SU-DHL-6 (cell line): ENCODE data around the gene MAPKAPK3.

Source experiments
- H2AFZ ChIP-seq: fragments of 200-600 bp; sonication (generic); 2 replicates; pipeline ENCODE4 v1.6.1; 2014; ENCODE audit warnings: low read depth, mild to moderate bottlenecking, moderate library complexity, mixed read lengths, antibody characterized with exemption, low read length; ENCODE audit not compliant: severe bottlenecking
- H3F3A ChIP-seq: fragments of 200-600 bp; shearing (Covaris generic); 2 replicates; pipeline ENCODE4 v1.6.0; 2016; ENCODE audit warnings: antibody characterized with exemption, mild to moderate bottlenecking; ENCODE audit not compliant: insufficient read depth
- H3K27ac ChIP-seq: fragments of 200-600 bp; sonication (generic); 2 replicates; pipeline ENCODE4 v1.5.1; 2016; ENCODE audit warnings: low read depth, mild to moderate bottlenecking, low read length, moderate library complexity, mixed read lengths
- H3K27me3 ChIP-seq: fragments of 200-600 bp; sonication (generic), shearing (Covaris generic); 2 replicates; pipeline ENCODE4 v1.6.0; 2014; ENCODE audit warnings: mild to moderate bottlenecking, low read length
- H3K36me3 ChIP-seq: fragments of 200-600 bp; sonication (generic); 2 replicates; pipeline ENCODE4 v1.6.1; 2014; ENCODE audit warnings: mild to moderate bottlenecking, low read length, mixed read lengths
- H3K4me2 ChIP-seq: fragments of 300-600, 200-600 bp; shearing (Covaris generic), sonication (generic); 2 replicates; pipeline ENCODE4 v1.6.0; 2014; ENCODE audit warnings: low read length, low read depth, mild to moderate bottlenecking; ENCODE audit not compliant: poor library complexity, severe bottlenecking
- H3K4me3 ChIP-seq: fragments of 200-600 bp; sonication (generic); 2 replicates; pipeline ENCODE4 v1.5.1; 2014; ENCODE audit warnings: antibody characterized with exemption, low read length, mild to moderate bottlenecking, mixed read lengths; ENCODE audit not compliant: insufficient read depth, poor library complexity, severe bottlenecking
- H3K79me2 ChIP-seq: fragments of 200-600 bp; sonication (generic); 2 replicates; pipeline ENCODE4 v1.6.1; 2014; ENCODE audit warnings: mild to moderate bottlenecking, low read length, moderate library complexity; ENCODE audit not compliant: insufficient read depth
- H3K9ac ChIP-seq: fragments of 200-600 bp; sonication (generic); 2 replicates; pipeline ENCODE4 v1.7.0; 2014; ENCODE audit warnings: mild to moderate bottlenecking, low read length
- H3K9me2 ChIP-seq: fragments of 200-600 bp; sonication (generic); replicated peaks from 2 replicates; pipeline ENCODE4 v1.6.1; 2014; ENCODE audit warnings: low read length; ENCODE audit not compliant: insufficient read depth
- H3K9me3 ChIP-seq: fragments of 200-600 bp; sonication (generic); 2 replicates; pipeline ENCODE4 v1.6.1; 2014; ENCODE audit warnings: low read length, mixed read lengths; ENCODE audit not compliant: insufficient read depth
- H4K20me1 ChIP-seq: fragments of 200-600 bp; sonication (generic); 2 replicates; pipeline ENCODE4 v1.6.1; 2014; ENCODE audit warnings: low read depth, mild to moderate bottlenecking, antibody characterized with exemption, low read length, moderate library complexity, mixed read lengths
- EZH2phosphoT487 ChIP-seq: fragments of 200-600 bp; sonication (generic), shearing (Covaris generic); conservative IDR thresholded peaks from 2 replicates; pipeline ENCODE4 v1.6.1; 2018; ENCODE audit warnings: mild to moderate bottlenecking, antibody characterized with exemption, low read length, moderate library complexity, mixed read lengths
- TF ChIP-seq, protein P1 (sequence below): fragments of 200-600 bp; sonication (generic); IDR thresholded peaks from one replicate; pipeline ENCODE4 v1.5.1; 2017; ENCODE audit warnings: antibody characterized with exemption, mild to moderate bottlenecking, low read length, moderate library complexity; ENCODE audit not compliant: insufficient read depth, poor library complexity, severe bottlenecking

Gene MAPKAPK3

DNA sequence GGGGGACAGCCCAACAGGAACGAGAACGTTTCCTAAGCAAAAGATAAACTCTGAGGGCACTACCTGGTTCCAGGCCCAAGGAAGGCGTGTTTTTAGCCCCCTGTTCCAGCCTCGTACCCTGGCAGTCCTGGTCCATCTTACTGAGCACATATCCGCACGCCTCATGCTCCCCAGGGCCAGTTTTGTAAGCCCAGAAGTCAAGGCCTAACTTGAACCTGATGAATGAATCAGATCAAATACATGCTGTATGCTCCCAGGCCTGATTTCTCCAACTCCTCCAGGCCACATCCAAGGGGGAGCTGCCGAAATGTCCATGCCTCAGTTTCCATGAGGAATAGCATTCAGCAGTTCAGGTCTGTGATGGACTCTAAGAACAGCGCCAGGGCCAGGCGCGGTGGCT lies 43.4 kb downstream of the MAPKAPK3 start:
- no peaks in the 10 kb centered on the region for H3K9me2 ChIP-seq
- H3K36me3 ChIP-seq: no peaks in the 10 kb centered on the region
- no peaks in the 10 kb centered on the region for H3K79me2 ChIP-seq
- H4K20me1 ChIP-seq: no peaks in the 10 kb centered on the region
- H2AFZ ChIP-seq: no peak overlapping the region
- TF ChIP-seq EZH2phosphoT487: no peak
- TF ChIP-seq, protein P1, sequence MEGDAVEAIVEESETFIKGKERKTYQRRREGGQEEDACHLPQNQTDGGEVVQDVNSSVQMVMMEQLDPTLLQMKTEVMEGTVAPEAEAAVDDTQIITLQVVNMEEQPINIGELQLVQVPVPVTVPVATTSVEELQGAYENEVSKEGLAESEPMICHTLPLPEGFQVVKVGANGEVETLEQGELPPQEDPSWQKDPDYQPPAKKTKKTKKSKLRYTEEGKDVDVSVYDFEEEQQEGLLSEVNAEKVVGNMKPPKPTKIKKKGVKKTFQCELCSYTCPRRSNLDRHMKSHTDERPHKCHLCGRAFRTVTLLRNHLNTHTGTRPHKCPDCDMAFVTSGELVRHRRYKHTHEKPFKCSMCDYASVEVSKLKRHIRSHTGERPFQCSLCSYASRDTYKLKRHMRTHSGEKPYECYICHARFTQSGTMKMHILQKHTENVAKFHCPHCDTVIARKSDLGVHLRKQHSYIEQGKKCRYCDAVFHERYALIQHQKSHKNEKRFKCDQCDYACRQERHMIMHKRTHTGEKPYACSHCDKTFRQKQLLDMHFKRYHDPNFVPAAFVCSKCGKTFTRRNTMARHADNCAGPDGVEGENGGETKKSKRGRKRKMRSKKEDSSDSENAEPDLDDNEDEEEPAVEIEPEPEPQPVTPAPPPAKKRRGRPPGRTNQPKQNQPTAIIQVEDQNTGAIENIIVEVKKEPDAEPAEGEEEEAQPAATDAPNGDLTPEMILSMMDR: no peak
- H3K4me2 ChIP-seq: no peak overlapping the region
- H3K27me3 ChIP-seq: no peaks in the 10 kb centered on the region
- H3K4me3 ChIP-seq: no peak overlapping the region
- H3F3A ChIP-seq: no peaks in the 10 kb centered on the region
- no peak overlapping the region for H3K9ac ChIP-seq
- H3K9me3 ChIP-seq: no peaks in the 10 kb centered on the region
- no peak overlapping the region for H3K27ac ChIP-seq

DNA sequence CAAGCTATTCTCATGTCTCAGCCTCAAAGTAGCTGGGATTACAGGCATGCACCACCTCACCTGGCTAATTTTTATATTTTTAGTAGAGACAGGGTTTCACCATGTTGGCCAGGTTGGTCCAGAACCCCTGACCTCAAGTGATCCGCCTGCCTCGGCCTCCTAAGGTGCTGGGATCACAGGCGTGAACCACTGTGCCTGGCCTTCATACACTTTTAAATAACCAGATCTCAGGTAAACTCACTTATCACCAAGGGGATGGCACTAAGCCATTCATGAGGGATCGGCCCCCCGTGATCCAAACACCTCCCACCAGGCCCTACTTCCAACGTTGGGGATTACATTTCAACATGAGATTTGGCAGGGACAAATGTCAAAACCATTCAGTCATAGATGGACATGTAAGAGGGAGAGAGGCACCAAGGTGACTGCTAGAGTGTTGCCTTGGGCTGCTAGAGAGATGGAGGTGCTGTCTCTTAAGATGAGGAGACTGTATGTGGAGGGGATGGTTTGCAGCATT lies 44.4 kb downstream of the MAPKAPK3 start:
- Histone ChIP-seq H3K9me2 (no peaks in the 10 kb centered on the region), H3K9ac (no peak overlapping the region), H3K4me3 (no peak overlapping the region), H3K4me2 (no peak overlapping the region), H4K20me1 (no peaks in the 10 kb centered on the region), H3K27me3 (no peaks in the 10 kb centered on the region), H3K79me2 (no peaks in the 10 kb centered on the region), H3K9me3 (no peaks in the 10 kb centered on the region), H3F3A (no peaks in the 10 kb centered on the region), H3K27ac (no peak overlapping the region), H2AFZ (no peak overlapping the region), H3K36me3 (no peaks in the 10 kb centered on the region)
- TF ChIP-seq, protein P1: no peak
- no peak for TF ChIP-seq EZH2phosphoT487

DNA sequence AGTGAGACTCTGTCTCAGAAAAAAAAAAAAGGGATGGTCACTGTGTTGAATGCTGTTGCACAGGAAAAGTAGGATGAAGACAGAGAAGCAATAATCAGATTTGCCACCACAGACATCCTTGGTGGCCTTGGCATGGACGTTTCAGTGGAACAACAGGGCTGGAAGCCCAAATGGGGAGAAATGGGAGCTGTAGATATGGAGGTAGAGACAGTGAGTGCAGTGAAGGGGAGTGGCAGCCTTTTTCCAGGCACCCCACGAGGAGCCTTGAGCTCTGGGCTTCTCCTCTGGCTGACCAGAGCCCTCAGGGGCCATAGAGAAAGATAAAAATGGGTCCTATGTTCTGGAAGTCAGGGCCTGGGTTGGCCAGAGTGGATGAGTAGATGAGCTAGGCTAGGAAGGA lies 45.5 kb downstream of the MAPKAPK3 start:
- no peaks in the 10 kb centered on the region for H3K27me3 ChIP-seq
- no peaks in the 10 kb centered on the region for H3K36me3 ChIP-seq
- H3K9ac ChIP-seq: no peak overlapping the region
- H3K4me2 ChIP-seq: no peak overlapping the region
- H3K9me3 ChIP-seq: no peaks in the 10 kb centered on the region
- no peaks in the 10 kb centered on the region for H3F3A ChIP-seq
- TF ChIP-seq, protein P1: no peak
- no peak for TF ChIP-seq EZH2phosphoT487
- no peak overlapping the region for H3K27ac ChIP-seq
- no peaks in the 10 kb centered on the region for H3K9me2 ChIP-seq
- H2AFZ ChIP-seq: no peak overlapping the region
- H4K20me1 ChIP-seq: no peaks in the 10 kb centered on the region
- H3K4me3 ChIP-seq: no peak overlapping the region
- no peaks in the 10 kb centered on the region for H3K79me2 ChIP-seq
